Thyroid gland (tissue), 4 donors: Measurements from ENCODE around the gene MAPK4.

ENCODE experiments used
- CTCF ChIP-seq, 6 experiments: fragments of 200-600 bp in 3 of 6; fragments of 450-650 bp in 3 of 6; sonication (generic) in 3 of 6; IDR thresholded peaks; one replicate each; pipeline ENCODE4 v1.5.1; 2016 to 2019; ENCODE audit warnings: antibody characterized with exemption in 6 of 6, mild to moderate bottlenecking in 2 of 6, inconsistent platforms in 1 of 6, moderate library complexity in 1 of 6
- POLR2A ChIP-seq, 2 donors: fragments of 450-650 bp; IDR thresholded peaks; one replicate each; pipeline ENCODE4 v1.6.1; 2017; ENCODE audit warnings: antibody characterized with exemption in 2 of 2, mild to moderate bottlenecking in 2 of 2, moderate library complexity in 1 of 2

DNA sequence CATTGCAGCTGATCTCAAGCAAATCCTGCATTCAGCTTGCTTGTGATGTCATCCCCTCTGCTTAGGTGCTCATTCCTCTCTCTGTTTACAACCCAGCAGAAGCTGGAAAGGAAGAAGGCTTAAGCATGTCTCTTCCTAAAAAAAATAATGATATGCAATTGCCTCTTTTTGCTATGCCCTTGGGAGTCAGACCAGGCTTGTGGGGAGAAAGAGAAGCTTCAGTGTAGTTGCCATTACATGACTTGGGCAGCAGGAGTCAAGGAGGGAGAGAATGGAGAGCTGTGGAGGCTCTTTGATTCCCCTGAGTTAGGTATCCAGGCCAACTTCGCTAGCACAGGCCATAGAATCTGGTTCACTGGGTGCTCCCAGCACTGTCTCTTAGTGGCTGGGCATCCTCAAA lies 101.1 kb downstream of the MAPK4 start:
- TF ChIP-seq CTCF (IDR thresholded peaks at IDR 0.05): no peak
- no peak for TF ChIP-seq POLR2A (IDR thresholded peaks at IDR 0.05)
